Epithelial cell of esophagus (primary cell): Measurements from ENCODE around the gene SLC39A11.

Experiments
- DNase-seq: peaks from one replicate; pipeline ENCODE4 v3.0.0; 2010; ENCODE audit warnings: low read depth
- H3K4me3 ChIP-seq: 2 replicates; pipeline ENCODE4 v1.5.1; 2011; ENCODE audit warnings: mild to moderate bottlenecking, low read length, control low read depth
- TF ChIP-seq, protein P1 (sequence below): IDR thresholded peaks from 2 replicates; pipeline ENCODE4 v1.5.1; 2011; ENCODE audit warnings: low read depth, mild to moderate bottlenecking, low read length, control low read depth, inconsistent platforms; ENCODE audit not compliant: insufficient read depth; ENCODE audit errors: missing control alignments

Gene SLC39A11

GRCh38 chr17:72982680-72983079 is 109.8 kb downstream of the SLC39A11 start:
- DNase-seq = no peak
- TF ChIP-seq, protein P1, sequence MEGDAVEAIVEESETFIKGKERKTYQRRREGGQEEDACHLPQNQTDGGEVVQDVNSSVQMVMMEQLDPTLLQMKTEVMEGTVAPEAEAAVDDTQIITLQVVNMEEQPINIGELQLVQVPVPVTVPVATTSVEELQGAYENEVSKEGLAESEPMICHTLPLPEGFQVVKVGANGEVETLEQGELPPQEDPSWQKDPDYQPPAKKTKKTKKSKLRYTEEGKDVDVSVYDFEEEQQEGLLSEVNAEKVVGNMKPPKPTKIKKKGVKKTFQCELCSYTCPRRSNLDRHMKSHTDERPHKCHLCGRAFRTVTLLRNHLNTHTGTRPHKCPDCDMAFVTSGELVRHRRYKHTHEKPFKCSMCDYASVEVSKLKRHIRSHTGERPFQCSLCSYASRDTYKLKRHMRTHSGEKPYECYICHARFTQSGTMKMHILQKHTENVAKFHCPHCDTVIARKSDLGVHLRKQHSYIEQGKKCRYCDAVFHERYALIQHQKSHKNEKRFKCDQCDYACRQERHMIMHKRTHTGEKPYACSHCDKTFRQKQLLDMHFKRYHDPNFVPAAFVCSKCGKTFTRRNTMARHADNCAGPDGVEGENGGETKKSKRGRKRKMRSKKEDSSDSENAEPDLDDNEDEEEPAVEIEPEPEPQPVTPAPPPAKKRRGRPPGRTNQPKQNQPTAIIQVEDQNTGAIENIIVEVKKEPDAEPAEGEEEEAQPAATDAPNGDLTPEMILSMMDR = no peak

DNA sequence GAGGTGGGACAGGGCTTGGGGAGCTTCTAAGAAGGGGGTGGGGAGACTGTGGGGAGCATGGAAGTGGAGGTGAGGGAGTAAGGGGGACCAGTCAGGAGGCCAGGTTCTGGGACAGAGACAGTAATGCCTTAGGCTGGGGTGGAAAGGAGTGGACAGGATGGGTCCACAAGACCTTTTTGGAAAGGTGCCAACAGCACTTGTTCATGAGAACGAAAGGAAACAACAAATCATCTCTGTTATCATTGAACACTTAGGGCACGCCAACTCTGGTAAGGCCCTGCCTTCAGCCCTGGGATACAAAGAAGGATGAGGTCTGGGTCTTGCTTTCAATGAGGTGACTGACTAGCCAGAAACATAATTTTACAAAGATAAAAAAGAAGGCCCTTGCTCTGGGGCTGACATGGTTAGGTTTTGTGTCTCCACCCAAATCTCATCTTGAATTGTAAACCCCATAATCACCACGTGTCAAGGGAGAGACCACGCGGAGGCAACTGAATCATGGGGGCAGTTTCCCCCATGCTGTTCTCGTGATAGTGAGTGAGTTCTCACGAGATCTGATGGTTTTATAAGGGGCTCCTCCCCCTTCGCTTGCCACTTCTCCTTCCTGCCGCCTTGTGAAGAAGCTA is 113.8 kb downstream of the SLC39A11 start:
- DNase-seq = no peak
- H3K4me3 ChIP-seq = no peak overlapping the region
- TF ChIP-seq, protein P1 = no peak

More at GRCh38 chr17:72982680-72983079, 109.8 kb downstream of the SLC39A11 start:
- H3K4me3 ChIP-seq = no peak overlapping the region

DNA sequence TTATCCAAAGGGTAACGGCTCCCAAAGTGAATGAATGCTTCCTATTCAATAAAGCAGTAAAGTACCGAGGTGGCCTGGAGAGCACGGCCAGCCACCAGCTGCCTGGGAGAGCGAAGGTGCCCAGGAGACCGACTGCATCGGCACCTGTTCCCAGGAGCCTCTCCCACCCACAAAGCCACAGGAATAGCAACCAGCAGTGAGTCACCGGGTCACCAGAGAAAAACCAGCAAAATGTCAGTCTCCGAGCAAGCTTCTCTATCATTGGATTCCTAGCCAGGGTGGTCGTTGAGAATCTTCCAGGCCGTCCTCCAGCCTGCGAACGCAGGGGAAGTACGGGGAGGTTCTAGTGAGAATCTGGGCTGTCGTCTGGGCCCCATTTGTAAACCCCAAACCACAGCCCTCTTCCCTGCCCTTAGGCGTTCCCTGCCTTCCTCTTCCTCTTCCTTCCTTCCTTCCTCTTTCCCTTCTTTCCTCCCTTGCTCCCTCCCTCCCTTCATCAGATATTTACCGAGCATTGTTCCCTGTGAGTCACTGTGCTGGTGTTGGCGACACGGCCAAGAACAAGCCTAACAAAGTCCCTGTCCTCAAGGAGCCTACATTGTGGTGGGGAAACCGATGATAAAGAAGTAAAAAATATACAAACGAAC is 114.6 kb downstream of the SLC39A11 start:
- H3K4me3 ChIP-seq = no peak overlapping the region
- TF ChIP-seq, protein P1 = no peak
- no peak for DNase-seq

DNA sequence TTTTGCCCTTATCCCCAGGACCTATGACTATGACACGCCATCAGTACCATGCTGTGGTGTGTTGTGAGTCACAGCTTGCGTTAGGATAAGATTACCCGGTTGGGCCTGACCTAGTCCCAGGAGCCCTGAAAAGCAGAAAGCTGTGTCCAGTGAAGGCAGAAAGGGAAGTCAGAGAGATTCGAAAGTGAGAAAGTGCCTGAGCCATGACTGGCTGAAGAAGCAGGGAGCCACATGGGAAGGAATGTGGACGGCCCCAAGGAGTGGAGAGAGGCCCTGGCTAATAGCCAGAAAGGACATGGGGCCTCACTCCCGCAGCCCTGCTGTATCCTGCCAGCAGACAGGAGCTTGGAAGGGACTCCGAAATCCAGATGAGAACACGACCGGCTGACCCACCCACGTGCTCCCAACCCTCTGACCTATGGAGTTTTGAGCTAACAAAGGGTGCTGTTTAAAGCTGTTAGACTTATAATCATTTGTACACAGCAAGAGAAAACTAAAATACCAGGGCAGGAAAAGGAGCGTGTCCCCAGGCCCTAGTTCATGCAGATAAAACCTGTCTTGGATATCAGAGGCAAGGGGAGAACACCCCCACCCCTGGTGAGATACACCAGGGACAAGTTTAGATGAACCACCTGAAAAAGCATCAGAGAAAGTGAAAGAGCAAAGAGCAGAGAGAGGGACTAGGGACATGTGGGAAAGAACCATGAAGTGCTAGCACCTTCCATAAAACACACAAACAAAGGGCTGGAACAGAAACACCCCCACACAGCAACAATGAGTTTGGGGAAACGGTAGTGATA is 115.3 kb downstream of the SLC39A11 start:
- H3K4me3 ChIP-seq = no peak overlapping the region
- TF ChIP-seq, protein P1 = no peak
- peak; percentile 49 for DNase-seq

GRCh38 chr17:72975509-72975908 is 117.0 kb downstream of the SLC39A11 start:
- H3K4me3 ChIP-seq = no peak overlapping the region
- no peak for DNase-seq
- TF ChIP-seq, protein P1 = no peak

DNA sequence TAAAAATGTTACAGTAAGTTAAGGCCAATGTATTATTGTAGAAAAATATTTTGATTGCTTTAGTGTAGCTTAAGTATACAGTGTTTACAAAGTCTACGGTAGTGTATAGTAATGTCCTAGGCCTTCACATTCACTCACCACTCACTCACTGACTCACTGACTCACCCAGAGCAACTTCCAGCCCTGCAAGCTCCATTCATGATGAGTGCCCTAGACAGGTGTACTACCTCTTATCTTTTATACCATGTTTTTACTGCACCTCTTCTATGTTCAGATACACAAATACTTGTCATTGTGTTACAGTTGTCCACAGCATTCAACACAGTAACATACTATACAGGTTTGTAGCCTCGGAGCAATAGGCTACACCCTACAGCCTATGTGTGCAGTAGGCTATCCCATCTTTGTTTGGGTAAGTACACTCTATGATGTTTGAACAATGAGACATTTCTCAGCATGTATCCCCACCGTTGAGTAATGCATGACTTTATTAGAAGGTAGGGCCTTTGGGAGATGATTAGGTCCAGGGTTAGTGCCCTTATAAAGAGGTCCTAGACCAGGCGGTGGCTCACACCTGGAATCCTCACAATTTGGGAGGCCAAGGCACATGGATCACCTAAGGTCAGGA is 117.8 kb downstream of the SLC39A11 start:
- DNase-seq = peak; percentile 60
- TF ChIP-seq, protein P1 = no peak

More for the DNA sequence above, 117.8 kb downstream of the SLC39A11 start:
- H3K4me3 ChIP-seq = no peak overlapping the region
